GM21576 (cell line): ENCODE results near the gene FAAP20.

Experiments used
- ATAC-seq: cut with Tn5 transposase; IDR thresholded peaks from one replicate; pipeline ENCODE4 v1.9.1; 2021; ENCODE audit warnings: mild to moderate bottlenecking, moderate library complexity; ENCODE audit not compliant: unreplicated experiment

Gene FAAP20

GRCh38 chr1:2180297-2181245 is 14.0 kb downstream of the FAAP20 start:
- ATAC-seq: no peak

- ATAC-seq: no peak
Observed at GRCh38 chr1:2179283-2180013, 15.1 kb downstream of the FAAP20 start.

- no peak for ATAC-seq
Observed at GRCh38 chr1:2178875-2179274, 15.7 kb downstream of the FAAP20 start.

DNA sequence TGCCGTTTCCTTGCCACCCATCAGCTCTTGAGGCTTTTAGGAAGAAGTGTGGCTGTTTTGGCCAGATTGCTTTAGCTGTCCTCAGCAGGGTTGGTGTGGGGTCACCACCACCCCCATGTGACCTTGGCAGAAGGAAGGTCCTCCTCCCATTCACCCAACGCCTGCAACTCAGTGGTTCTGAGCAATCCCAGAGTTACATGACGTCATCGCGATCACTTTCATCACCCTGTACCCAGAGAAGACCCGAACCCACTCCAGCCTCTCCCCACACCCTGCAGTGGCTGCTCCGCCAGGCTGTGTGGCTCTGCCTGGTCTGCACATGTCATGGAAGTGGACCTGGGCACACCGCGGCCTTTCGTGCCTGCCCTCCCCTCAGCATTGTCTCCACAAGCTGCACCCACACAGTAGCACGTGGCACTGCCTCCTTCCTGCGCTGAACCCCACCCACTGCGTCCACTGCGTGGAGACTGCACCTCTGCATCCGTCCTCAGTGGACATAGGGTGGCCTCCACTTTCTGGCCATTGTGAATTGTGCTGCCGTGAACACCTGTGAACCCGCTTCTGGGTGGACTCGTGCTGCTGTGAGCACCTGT is 16.5 kb downstream of the FAAP20 start:
- no peak for ATAC-seq

- ATAC-seq: no peak
Observed at GRCh38 chr1:2177541-2177940, 17.0 kb downstream of the FAAP20 start.

DNA sequence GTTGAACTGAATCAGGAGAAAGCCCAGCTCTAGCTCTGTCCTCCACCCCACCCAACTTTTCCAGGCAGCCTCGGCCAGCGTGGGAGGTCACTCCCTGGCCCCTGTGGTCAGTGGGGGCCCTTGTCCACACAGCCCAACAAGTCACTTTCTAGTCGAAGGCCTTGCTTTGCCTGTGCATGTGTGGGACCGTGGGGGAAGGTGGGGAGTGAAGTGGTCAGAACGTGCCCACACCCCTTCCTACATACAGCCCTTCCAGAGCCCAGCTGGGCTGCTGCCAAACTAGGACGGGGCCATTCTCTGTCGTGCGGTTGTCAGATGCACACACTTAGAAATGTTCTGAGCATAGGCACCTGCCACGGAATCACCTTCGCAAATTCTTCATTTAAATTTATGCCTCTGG is 18.0 kb downstream of the FAAP20 start:
- ATAC-seq: no peak

DNA sequence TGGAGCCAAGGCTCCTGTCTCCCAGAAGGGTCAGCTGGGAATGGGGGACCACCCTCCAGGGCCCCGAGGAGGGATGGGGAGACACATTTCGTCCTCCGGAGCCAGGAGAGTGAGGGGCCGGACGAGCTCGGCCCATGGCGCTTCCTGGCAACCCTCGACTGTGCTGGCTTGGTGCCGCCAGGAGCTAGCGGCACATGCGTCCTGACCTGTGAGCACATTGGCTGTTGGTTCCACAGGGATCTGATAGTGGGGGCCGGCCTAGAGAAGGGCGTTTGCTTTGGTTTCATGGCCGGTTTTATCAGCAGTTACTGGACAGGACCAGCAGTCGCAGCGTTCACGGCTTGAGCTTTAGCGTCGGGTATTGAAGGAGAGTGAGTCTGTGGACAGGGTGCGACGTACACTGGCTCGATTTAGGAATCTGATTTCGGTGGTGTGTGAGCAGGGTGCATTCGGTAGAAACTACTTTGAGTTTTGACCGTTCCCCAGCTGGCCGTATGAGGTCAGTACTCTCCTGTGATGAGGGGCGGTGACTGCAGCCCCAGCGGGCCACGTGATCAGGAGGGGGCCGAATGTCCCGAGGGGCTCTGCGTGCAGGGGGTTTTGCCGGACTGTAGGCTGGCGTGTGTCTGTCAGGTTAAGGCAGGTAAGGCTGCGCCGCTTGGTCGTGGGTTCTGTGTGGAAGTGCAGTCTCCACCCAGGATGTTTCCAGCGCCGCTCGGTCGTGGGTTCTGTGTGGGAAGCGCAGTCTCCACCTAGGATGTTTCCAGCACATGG is 18.7 kb downstream of the FAAP20 start:
- ATAC-seq: no peak

DNA sequence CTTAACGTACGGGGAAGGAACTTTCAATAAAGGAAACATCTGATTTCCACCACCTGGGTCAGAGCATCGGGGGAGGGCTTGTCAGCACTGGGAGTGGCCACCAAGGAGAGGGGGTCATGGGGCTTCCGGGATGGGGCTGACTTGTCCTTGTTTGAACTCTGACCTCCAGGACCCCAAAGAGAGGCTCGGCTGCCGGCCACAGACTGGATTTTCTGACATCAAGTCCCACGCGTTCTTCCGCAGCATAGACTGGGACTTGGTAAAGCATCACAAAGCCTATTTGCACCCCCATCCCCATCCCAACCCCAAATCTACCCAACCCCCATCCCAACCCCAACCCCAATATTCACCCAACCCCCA is 19.5 kb downstream of the FAAP20 start:
- no peak for ATAC-seq

DNA sequence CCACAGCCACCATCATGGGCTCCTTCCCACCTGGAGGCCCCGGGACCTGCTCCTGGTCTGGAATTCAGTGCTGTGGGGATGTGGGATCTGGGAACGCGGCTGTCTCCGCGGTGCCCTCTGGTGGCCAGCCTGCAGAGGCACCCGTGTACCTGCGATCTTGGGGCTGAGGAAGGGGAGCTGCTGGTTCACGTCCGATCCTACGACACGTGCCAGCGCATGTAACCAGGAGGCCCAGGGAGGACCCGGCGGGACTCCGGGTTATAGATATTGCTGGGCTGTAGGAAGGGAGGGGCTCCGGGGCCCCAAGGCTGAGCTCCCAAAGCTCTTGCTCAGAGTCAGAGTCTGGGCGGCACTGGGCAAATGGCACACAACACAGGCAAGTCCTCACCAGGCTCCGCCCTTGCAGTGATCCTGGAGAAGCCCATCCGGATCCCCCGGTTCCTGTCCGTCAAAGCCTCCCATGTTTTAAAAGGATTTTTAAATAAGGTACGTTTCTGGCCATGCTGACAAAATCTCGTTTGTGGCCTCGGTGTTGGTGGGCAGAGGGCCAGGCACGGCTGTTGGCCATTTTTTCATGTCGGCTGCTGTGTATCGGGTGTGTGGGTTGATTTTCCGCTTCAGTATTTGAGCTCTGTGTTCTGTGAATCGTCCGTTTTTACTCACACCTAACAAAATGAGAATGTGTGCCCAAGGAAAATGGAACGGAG is 20.1 kb downstream of the FAAP20 start:
- ATAC-seq: no peak

GRCh38 chr1:2173546-2174347 is 20.8 kb downstream of the FAAP20 start:
- ATAC-seq: no peak

GRCh38 chr1:2172551-2173146 is 21.9 kb downstream of the FAAP20 start:
- ATAC-seq: no peak

DNA sequence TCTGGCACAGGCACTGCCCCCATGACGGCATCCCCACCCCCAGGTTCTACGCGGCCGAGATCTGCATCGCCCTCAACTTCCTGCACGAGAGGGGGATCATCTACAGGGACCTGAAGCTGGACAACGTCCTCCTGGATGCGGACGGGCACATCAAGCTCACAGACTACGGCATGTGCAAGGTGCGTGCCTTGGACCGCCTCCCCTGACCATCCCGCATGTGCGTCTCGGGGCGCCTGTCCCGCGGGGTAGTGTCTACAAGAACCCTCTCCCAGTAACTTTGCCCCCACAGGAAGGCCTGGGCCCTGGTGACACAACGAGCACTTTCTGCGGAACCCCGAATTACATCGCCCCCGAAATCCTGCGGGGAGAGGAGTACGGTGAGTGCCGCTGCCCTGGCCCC is 22.6 kb downstream of the FAAP20 start:
- no peak for ATAC-seq

GRCh38 chr1:2170211-2170610 is 24.4 kb downstream of the FAAP20 start:
- no peak for ATAC-seq

DNA sequence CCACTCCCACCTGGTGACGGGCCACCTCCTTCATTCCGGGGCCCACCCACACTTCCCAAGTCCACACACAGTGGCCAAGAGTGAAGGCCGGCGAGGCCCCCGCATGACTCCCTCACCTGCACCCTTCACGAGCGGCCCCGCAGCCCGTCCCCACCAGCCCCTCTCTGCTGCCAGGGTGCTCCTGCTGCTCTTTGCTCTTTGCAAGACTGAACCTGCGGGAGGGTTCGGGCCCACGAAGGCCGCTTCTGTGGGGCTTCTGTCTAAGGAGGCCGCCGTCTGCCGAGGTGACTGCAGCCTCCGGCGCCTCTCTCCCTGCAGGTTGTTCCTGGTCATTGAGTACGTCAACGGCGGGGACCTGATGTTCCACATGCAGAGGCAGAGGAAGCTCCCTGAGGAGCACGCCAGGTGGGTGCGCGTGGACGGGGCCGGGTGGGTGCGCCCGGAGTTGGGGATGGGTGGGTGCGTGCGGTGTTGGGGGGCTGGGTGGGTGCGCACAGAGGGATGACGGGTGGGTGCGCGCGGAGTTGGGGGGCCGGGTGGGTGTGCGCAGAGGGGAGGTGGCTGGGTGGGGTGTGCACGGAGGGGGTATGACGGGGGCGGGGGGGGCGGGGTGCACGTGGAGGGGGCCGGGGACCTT is 25.3 kb downstream of the FAAP20 start:
- no peak for ATAC-seq

DNA sequence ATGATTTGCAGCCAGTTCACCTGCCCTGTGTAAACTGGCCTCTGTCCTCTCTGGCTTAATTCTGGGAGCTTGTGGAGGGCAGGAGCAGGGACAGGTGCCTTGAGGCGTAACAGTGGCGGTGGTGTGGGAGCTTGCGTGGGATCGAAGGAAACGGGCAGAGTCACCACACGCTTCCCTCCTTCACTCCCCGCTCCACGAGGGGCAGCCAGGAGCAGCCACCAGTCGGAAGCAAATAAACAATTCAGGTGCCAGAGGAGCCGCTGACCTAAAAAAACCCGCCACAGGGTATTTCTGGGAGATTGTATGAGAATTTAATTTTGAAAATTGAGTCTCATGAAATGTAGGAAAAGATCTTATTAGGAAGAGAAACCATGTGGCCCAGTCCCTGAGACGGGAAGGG is 26.0 kb downstream of the FAAP20 start:
- no peak for ATAC-seq

DNA sequence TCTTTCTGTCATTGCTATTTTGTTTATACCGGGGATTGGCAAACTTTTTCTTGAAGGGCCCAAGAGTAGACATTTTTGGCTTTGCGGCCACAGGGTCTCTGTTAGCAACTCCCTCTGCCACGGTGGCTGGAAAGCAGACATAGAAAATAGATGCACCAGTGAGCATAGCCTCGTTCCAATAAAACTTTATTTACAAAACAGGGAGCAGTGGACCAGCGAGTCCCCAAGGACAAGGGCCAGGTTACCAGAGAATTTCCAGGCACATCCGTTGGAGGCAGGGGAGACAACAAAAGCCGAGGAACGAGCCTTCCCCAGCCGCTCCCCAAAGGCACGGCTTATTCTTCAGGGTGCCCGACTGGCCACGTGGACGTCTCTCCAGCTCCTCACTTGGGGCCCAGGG is 26.5 kb downstream of the FAAP20 start:
- no peak for ATAC-seq

DNA sequence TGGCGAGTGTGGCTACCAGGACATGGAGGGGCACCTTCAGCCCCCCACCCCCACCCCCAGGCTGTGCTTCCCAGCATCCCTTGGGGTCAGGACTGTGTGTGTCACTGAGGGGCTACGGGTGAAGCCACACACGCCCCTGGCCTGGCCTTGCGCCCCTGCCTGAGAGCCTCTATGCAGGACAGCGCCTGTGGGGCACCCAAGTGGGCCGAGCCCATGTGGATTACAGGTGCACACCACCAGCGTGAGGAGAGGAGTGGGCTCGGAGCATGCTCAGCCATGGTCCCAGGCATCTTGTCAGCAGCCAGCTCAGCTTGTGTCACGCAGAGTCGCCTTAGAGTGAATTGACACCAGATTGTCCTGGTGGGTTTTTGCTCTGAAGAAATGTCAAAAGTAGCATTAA is 27.9 kb downstream of the FAAP20 start:
- no peak for ATAC-seq

DNA sequence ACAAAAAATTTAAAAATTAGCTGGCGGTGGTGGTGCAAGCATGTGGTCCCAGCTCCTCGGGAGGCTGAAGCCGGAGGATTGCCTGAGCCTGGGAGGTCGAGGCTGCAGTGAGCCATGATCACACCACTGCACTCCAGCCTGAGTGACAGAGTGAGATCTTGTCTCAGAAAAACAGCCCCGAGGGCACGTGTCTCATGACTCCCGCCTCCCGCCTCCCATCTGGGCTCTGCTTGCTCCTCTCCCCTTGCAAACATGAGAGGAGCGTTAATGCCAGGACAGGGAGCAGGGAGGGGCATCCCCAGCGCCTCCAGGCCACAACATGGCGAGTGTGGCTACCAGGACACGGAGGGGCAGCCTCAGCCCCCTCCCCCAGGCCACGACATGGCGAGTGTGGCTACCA is 28.3 kb downstream of the FAAP20 start:
- ATAC-seq: no peak

GRCh38 chr1:2165646-2166045 is 28.9 kb downstream of the FAAP20 start:
- no peak for ATAC-seq
